Adrenal gland (tissue), 12 donors: Measurements from ENCODE around the gene PRSS50. TPM values are rescaled to one million over a fixed set of nuclear protein-coding genes. Genes with fewer than 3 reads are reported as not detected.
A peak's percentile ranks its signal among the peaks of the same experiment; 100 is the strongest.

Experiments
- DNase-seq, 7 donors: peaks; one replicate each; pipeline ENCODE4 v3.0.0-alpha.2; 2019 to 2020
- H3K27ac ChIP-seq, 5 donors: fragments of 200-600 bp; sonication (generic) in 4 of 5; 1 replicate in 3 of 5; 2 replicates in 2 of 5; pipeline versions ENCODE4 v1.5.1 to v1.8.0; 2016 to 2020; ENCODE audit warnings: mild to moderate bottlenecking in 1 of 5
- H3K27me3 ChIP-seq: fragments of 200-600 bp; 2 replicates; pipeline ENCODE4 v1.8.0; 2021
- H3K36me3 ChIP-seq, 2 donors: fragments of 200-600 bp; replicated peaks in 1 of 2; 1 replicate in 1 of 2; 2 replicates in 1 of 2; pipeline versions ENCODE4 v1.5.1 to v1.8.0; 2018 to 2022
- H3K4me1 ChIP-seq, 2 donors: fragments of 200-600 bp; replicated peaks in 1 of 2; 1 replicate in 1 of 2; 2 replicates in 1 of 2; pipeline versions ENCODE4 v1.5.1 to v1.8.0; 2018 to 2021
- H3K4me3 ChIP-seq, 4 donors: fragments of 200-600 bp; sonication (generic) in 3 of 4; one replicate each; pipeline ENCODE4 v1.5.1; 2016 to 2018
- H3K9me3 ChIP-seq, 3 donors: fragments of 200-600 bp; sonication (generic) in 1 of 3; replicated peaks in 1 of 3; 1 replicate in 2 of 3; 2 replicates in 1 of 3; pipeline versions ENCODE4 v1.5.1 to v1.8.0; 2016 to 2021
- CTCF ChIP-seq, 6 experiments: fragments of 450-650 bp in 4 of 6; fragments of 200-600 bp in 2 of 6; sonication (generic) in 1 of 6; IDR thresholded peaks; 1 replicate in 5 of 6; 2 replicates in 1 of 6; pipeline versions ENCODE4 v1.5.1 to v1.8.0; 2016 to 2021; ENCODE audit warnings: antibody characterized with exemption in 6 of 6, mild to moderate bottlenecking in 2 of 6, moderate library complexity in 1 of 6
- POLR2A ChIP-seq, 2 donors: fragments of 450-650 bp; IDR thresholded peaks; one replicate each; pipeline ENCODE4 v1.6.1; 2017; ENCODE audit warnings: antibody characterized with exemption in 2 of 2, mild to moderate bottlenecking in 2 of 2, moderate library complexity in 1 of 2
- WGBS, 4 donors: extraction: QIAGEN DNeasy Blood & Tissue Kit in 2 of 4; methylation state at CpG; one replicate each; pipeline versions ENCODE4 v1.1.5 to v1.1.7; 2013 to 2017; 5-methylcytosine and 5-hydroxymethylcytosine counted together
- intact Hi-C, 2 donors: fragments of 100-400 bp; cut with DNase I; formaldehyde crosslinking; loops; one replicate each; pipeline versions ENCODE4 v1.14.1 to v1.15.0; 2022 to 2023
- polyA plus RNA-seq, 3 donors: library from polyadenylated mRNA; stranded (reverse); fragments of 200-250 nt in 2 of 3; fragments of 350-450 nt in 1 of 3; fragmentation: Illumina TruSeq in 1 of 3; extraction: RNeasy Lipid Tissue Mini Kit (QIAGEN cat#74804) in 1 of 3; gene quantifications; one replicate each; pipeline ENCODE4 v1.2.3, GENCODE V29; 2013 to 2014
- total RNA-seq, 9 donors: library from RNA; depleted of rRNA in 4 of 9; stranded (reverse); fragments of >200 nt in 4 of 9; fragments of 120-200 nt in 1 of 9; fragmentation: NEBNext Ultra II Directional in 1 of 9; extraction: Animal tissue kit (Norgen Biotek cat#: 25700) in 1 of 9; gene quantifications; one replicate each; pipeline versions ENCODE4 v1.1.0 to v1.2.4, GENCODE V29; 2013 to 2023
- donor health status: healthy with polysubstance abuse.
- donor health status: Bipolar disorder and iron deficiency.
- donor health status: DM: yes; HTN: yes; CAD: no.
- donor health status: DM: no; HTN: no; CAD: no.
- donor health status: DM: no; HTN: no; CAD: no.
- donor health status: DM: yes; HTN: yes; CAD: no.

PRSS50 gene
- total and polyA plus RNA-seq, 12 donors, result 0.07 to 1.9 (median 0.18) TPM; not detected in 4

- 90 to 97% (median 91%) methylated on average over 6 to 9 of the region's 9 CpGs for WGBS, 4 donors
- intact Hi-C loops, result no loop called here
- TF ChIP-seq CTCF (IDR thresholded peaks at IDR 0.05) (no peak), POLR2A (IDR thresholded peaks at IDR 0.05) (no peak)
Measured at GRCh38 chr3:46667657-46668056, 50.0 kb downstream of the PRSS50 start.

GRCh38 chr3:46667061-46667621 lies 50.5 kb downstream of the PRSS50 start:
- 67 to 92% (median 86%) methylated on average over 1 to 8 of the region's 8 CpGs for WGBS, 4 donors
- peak in 5 of 7 donors; percentile 4 to 36 (median 12) for DNase-seq

More at GRCh38 chr3:46667657-46668056, 50.0 kb downstream of the PRSS50 start:
- peak in 2 of 7 donors; percentile 4 to 12 for DNase-seq
- Histone ChIP-seq H3K9me3 (no peaks in the 10 kb centered on the region), H3K4me3 (no peak overlapping the region), H3K4me1 (peaks cover 0 to 4% of the 10 kb centered on the region in 2 donors), H3K36me3 (no peaks in the 10 kb centered on the region), H3K27me3 (no peaks in the 10 kb centered on the region), H3K27ac (no peak overlapping the region)

GRCh38 chr3:46666453-46666845 lies 51.2 kb downstream of the PRSS50 start:
- 74 to 80% (median 77%) methylated on average over 4 to 7 of the region's 7 CpGs for WGBS, 4 donors
- Histone ChIP-seq H3K9me3 (no peaks in the 10 kb centered on the region), H3K4me1 (peaks cover 0 to 4% of the 10 kb centered on the region in 2 donors), H3K36me3 (no peaks in the 10 kb centered on the region), H3K27ac (no peak overlapping the region), H3K27me3 (no peaks in the 10 kb centered on the region), H3K4me3 (no peak overlapping the region)
- intact Hi-C loops, result no loop called here
- peak in 4 of 7 donors; percentile 2 to 44 (median 12) for DNase-seq
- TF ChIP-seq POLR2A (IDR thresholded peaks at IDR 0.05) (no peak), CTCF (IDR thresholded peaks at IDR 0.05) (no peak)

More at GRCh38 chr3:46667061-46667621, 50.5 kb downstream of the PRSS50 start:
- H3K9me3 ChIP-seq, result no peaks in the 10 kb centered on the region
- no peaks in the 10 kb centered on the region for H3K27me3 ChIP-seq
- no peak for TF ChIP-seq CTCF (IDR thresholded peaks at IDR 0.05)
- TF ChIP-seq POLR2A (IDR thresholded peaks at IDR 0.05), result no peak
- H3K27ac ChIP-seq, result no peak overlapping the region
- intact Hi-C loops, result no loop called here
- no peaks in the 10 kb centered on the region for H3K36me3 ChIP-seq
- H3K4me3 ChIP-seq, result no peak overlapping the region
- peaks cover 0 to 4% of the 10 kb centered on the region in 2 donors for H3K4me1 ChIP-seq

GRCh38 chr3:46665763-46666452 lies 51.8 kb downstream of the PRSS50 start:
- Histone ChIP-seq H3K9me3 (no peaks in the 10 kb centered on the region), H3K4me3 (no peak overlapping the region), H3K27ac (no peak overlapping the region), H3K36me3 (no peaks in the 10 kb centered on the region), H3K4me1 (peaks cover 0 to 4% of the 10 kb centered on the region in 2 donors), H3K27me3 (no peaks in the 10 kb centered on the region)
- WGBS, 4 donors, result 64 to 85% (median 80%) methylated on average over 6 to 9 of the region's 9 CpGs
- intact Hi-C loops, result no loop called here
- peak in 4 of 7 donors; percentile 4 to 39 (median 10) for DNase-seq
- TF ChIP-seq CTCF (IDR thresholded peaks at IDR 0.05) (no peak), POLR2A (IDR thresholded peaks at IDR 0.05) (no peak)
